HL-60/S4 treated with phorbol 12-myristate 13-acetate at 8.2 ng/mL for 4 days and 3 days (cell line): ENCODE measurements around the gene SLC39A13.
"Not testable (repeated sequence)": the region's sequence is repeated elsewhere in the genome, so short reads cannot be mapped to it uniquely, and the experiment has no call there.

ENCODE experiments used
- in situ Hi-C: fragments of 300-500 bp; cut with MboI; formaldehyde crosslinking; loops from 2 replicates; pipeline ENCODE4 v1.15.0; 2022; ENCODE audit warnings: low sequenced_read_pairs

Gene SLC39A13

GRCh38 chr11:47449541-47449940 lies 41.2 kb downstream of the SLC39A13 start:
- in situ Hi-C loops = no loop called here

DNA sequence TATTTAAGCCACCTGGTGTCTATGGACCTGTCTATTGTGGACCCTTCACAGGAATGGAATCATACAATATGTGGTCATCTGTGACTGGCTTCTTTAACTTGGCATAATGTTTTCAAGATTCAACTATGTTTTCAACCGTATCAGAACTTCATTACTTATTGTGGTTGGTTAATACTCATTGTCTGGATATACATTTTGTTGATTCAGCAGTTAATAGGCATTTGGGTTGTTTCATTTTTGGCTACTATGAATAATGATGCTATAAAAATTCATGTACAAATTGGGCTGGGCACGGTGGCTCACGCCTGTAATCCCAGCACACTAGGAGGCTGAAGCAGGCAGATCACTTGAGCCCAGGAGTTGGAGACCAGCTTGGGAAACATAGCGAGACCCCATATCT lies 43.0 kb downstream of the SLC39A13 start:
- in situ Hi-C loops = no loop called here

GRCh38 chr11:47451990-47452389 lies 43.6 kb downstream of the SLC39A13 start:
- in situ Hi-C loops = no loop called here

DNA sequence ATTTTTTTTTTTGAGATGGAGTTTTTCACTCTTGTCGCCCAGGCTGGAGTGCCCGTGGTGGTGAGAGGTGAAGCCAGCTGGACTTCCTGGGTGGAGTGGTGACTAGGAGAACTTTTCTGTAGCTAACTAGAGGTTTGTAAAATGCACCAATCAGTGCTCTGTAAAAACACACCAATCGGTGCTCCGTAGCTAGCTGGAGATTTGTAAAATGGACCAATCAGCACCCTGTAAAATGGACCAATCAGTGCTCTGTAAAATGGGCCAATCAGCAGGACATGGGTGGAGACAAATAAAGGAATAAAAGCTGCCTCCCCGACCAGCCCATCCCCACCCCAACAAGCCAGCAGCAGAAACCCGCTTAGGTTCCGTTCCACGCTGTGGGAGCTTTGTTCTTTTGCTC lies 45.0 kb downstream of the SLC39A13 start:
- in situ Hi-C loops = no loop called here

GRCh38 chr11:47454258-47454671 lies 45.9 kb downstream of the SLC39A13 start:
- in situ Hi-C loops = not testable (repeated sequence)

DNA sequence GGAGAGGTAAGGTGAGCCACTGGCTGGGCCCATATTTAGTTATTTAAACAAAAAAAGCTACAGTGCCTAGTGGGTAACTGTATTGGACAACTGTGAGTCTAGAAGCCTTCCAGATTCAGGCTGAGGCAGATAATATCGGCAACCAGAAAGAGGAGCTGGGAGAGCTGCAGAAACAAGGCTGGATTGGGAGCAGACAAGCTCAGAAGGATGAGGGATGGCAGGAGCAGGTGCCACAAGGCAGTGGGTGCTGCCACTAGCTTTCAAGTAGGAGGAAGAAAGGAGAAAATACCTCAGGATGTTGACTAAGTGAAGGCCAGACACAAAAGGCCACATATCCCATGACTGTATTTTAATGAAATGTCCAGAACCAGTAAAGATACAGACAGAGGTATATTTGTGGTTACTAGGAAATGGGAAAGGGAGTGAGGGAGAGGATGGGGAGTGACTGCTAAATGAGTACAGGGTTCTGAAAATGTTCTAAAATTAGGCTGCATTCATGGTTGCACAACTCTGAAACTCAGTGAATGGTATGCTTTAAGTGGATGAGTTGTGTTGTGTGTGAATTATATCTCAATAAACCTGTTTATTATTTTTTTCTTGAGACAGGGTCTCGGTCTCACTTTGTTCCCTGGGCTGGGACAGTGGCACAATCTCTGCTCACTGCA lies 52.3 kb downstream of the SLC39A13 start:
- in situ Hi-C loops = no loop called here

DNA sequence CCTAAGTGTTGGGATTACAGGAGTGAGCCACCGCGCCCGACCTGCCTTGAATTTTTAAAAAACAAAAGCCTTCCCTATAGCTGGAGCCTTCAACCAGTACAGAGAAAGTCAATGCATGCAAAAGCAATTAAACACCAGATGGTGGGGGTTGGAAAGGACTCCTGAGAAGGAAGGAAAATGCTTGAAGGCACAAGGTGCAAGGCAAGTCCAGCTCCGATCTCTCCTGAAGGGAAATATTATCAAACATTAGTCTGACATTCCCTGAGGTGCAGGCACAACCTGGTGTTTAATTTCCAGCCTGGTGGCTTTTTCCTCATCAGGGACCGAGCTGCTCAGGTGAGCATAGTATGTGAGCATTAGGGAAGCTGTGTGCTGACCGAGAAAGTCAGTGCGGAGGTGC lies 53.5 kb downstream of the SLC39A13 start:
- in situ Hi-C loops = no loop called here

DNA sequence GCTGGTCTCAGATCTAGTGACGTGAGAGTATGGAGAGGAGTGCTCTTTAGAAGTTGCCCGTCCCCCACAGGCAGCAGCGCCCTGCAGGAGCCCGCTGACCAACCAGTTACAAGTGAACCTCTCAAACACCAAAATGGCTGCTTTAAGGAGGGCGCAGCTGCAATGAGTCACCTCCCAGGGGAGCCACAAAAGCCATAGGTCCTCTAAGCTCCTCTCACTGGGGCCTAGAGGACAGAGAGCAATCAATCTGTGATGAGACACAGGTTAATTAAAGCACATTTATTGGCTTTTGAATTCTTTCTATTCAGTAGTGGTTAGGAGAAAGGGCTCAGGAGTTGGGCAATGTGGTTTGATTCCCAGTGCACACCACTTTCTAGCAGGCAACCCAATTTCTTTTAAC lies 56.1 kb downstream of the SLC39A13 start:
- in situ Hi-C loops = no loop called here
